Activated CD4-positive, alpha-beta T cell treated with anti-CD3 and anti-CD28 coated beads, Interleukin-2, amount 10 ng/mL, durations not matched to agents 24 days and 14 days (primary cell): ENCODE measurements around the gene FDX2. TPM values are rescaled to one million over a fixed set of nuclear protein-coding genes. Genes with fewer than 3 reads are reported as not detected.
"Not testable (repeated sequence)": the region's sequence is repeated elsewhere in the genome, so short reads cannot be mapped to it uniquely, and the experiment has no call there.

Experiments
- DNase-seq: peaks from one replicate; pipeline ENCODE4 v3.0.0; 2022
- H3K27ac Mint-ChIP-seq: one replicate; pipeline ENCODE4 v1.8.0; 2022; ENCODE audit warnings: mild to moderate bottlenecking, mixed read lengths
- H3K27me3 Mint-ChIP-seq: one replicate; pipeline ENCODE4 v1.8.0; 2022; ENCODE audit warnings: mixed read lengths
- H3K36me3 Mint-ChIP-seq: one replicate; pipeline ENCODE4 v1.8.0; 2022; ENCODE audit warnings: low read depth, mild to moderate bottlenecking, mixed read lengths
- H3K4me1 Mint-ChIP-seq: one replicate; pipeline ENCODE4 v1.8.0; 2021; ENCODE audit warnings: mixed read lengths
- H3K4me3 Mint-ChIP-seq: one replicate; pipeline ENCODE4 v1.8.0; 2022; ENCODE audit warnings: mild to moderate bottlenecking, moderate library complexity, mixed read lengths
- H3K9me3 Mint-ChIP-seq: one replicate; pipeline ENCODE4 v1.8.0; 2021; ENCODE audit warnings: mixed read lengths
- intact Hi-C: fragments of 100-400 bp; cut with micrococcal nuclease; formaldehyde crosslinking; loops from one replicate; pipeline ENCODE4 v1.15.1; 2023
- total RNA-seq: library from RNA; stranded (reverse); gene quantifications from 2 replicates; pipeline ENCODE4 v1.2.3, GENCODE V29; 2022

FDX2 gene
- total RNA-seq, 1 donor from 2014 or later: 23.9 TPM

- intact Hi-C loops: loop anchor here (10.0 kb wide), 1 partner anchor 145 kb away; the partner anchor contains the start of gene DNMT1
- DNase-seq: peak; percentile 91
- Mint-ChIP-seq H3K9me3 (no peaks in the 10 kb centered on the region), H3K4me1 (peaks cover 25% of the 10 kb centered on the region), H3K4me3 (peak within 1 kb of the TSS; percentile 88), H3K27ac (peak within 1 kb of the TSS; percentile 89), H3K36me3 (peaks cover 10% of the 10 kb centered on the region), H3K27me3 (no peaks in the 10 kb centered on the region)
Measured at GRCh38 chr19:10339380-10339960, 23.7 kb upstream of the FDX2 start, which contains the start of gene ICAM3. ICAM3 (minus strand) TSS chr19:10339624; CDS start chr19:10339614, 10 bp downstream.

GRCh38 chr19:10338940-10339339, 23.1 kb upstream of the FDX2 start:
- Mint-ChIP-seq H3K36me3 (peaks cover 12% of the 10 kb centered on the region), H3K4me3 (peak overlapping the region; percentile 88), H3K4me1 (peaks cover 27% of the 10 kb centered on the region), H3K27me3 (no peaks in the 10 kb centered on the region), H3K27ac (peak overlapping the region; percentile 89), H3K9me3 (no peaks in the 10 kb centered on the region)
- peak; percentile 62 for DNase-seq
- intact Hi-C loops: loop anchor here (10.0 kb wide), 1 partner anchor 144 kb away; the partner anchor contains the start of gene DNMT1

- not testable (repeated sequence) for H3K9me3 Mint-ChIP-seq, H3K4me3 Mint-ChIP-seq, DNase-seq, H3K27me3 Mint-ChIP-seq
- intact Hi-C loops: loop anchor here (10.0 kb wide), 1 partner anchor 142 kb away; the partner anchor contains the start of gene DNMT1
- Mint-ChIP-seq H3K36me3 (peaks cover 27% of the 10 kb centered on the region), H3K27ac (peak overlapping the region; percentile 41), H3K4me1 (peaks cover 42% of the 10 kb centered on the region)
Measured at GRCh38 chr19:10336725-10337124, 20.9 kb upstream of the FDX2 start.

DNA sequence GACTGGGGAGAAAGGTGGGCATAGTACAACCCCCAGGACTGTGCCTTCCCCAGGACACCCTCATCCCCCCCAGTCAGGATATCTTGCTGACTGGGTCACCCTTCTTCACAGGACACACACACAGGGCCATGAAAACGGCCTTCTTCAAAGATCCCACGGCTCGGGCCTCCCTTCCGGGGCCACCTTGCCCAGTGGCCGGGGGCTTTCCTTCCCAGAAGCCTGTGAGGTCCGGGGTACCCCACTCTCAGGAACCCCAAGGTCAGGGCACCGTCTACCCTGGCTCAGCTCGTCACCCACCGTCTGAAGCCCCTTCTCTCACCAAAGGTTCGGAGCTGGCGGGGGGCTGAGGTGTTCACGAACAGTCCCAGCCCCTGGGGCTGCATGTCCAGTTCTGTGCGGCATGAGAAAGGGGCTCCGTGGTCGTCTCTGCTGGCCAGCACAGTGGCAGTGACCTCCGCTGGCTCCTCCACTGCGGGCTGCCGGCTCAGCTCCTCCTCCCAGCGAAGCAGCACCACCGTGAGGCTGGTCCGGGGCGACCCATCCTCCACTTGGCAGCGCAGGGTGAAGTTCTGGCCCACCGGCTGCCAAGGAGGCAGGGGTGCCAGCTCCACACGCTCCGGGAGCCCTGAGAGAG, 19.7 kb upstream of the FDX2 start:
- no peak for DNase-seq
- Mint-ChIP-seq H3K36me3 (peaks cover 30% of the 10 kb centered on the region), H3K9me3 (no peaks in the 10 kb centered on the region), H3K4me3 (no peak overlapping the region), H3K4me1 (peaks cover 39% of the 10 kb centered on the region), H3K27ac (no peak overlapping the region), H3K27me3 (no peaks in the 10 kb centered on the region)
- intact Hi-C loops: loop anchor here (10.0 kb wide), 1 partner anchor 141 kb away; the partner anchor contains the start of gene DNMT1

GRCh38 chr19:10334588-10335351, 19.0 kb upstream of the FDX2 start:
- Mint-ChIP-seq H3K4me1 (peaks cover 35% of the 10 kb centered on the region), H3K27ac (no peak overlapping the region), H3K4me3 (peak overlapping the region; percentile 96), H3K27me3 (no peaks in the 10 kb centered on the region), H3K9me3 (no peaks in the 10 kb centered on the region), H3K36me3 (peaks cover 37% of the 10 kb centered on the region)
- intact Hi-C loops: loop anchor here (10.0 kb wide), 1 partner anchor 140 kb away; the partner anchor contains the start of gene DNMT1
- DNase-seq: peak; percentile 83

- H3K4me1 Mint-ChIP-seq: peaks cover 29% of the 10 kb centered on the region
- H3K27ac Mint-ChIP-seq: peak overlapping the region; percentile 96
- H3K9me3 Mint-ChIP-seq: no peaks in the 10 kb centered on the region
- peak; percentile 62 for DNase-seq
- intact Hi-C loops: loop anchor here (2.0 to 10.0 kb wide), 4 partner anchors 47 to 139 kb away; partner anchors contain the start of genes CDC37, DNMT1, ICAM1 and TYK2
- no peaks in the 10 kb centered on the region for H3K27me3 Mint-ChIP-seq
- peak overlapping the region; percentile 96 for H3K4me3 Mint-ChIP-seq
- H3K36me3 Mint-ChIP-seq: peaks cover 41% of the 10 kb centered on the region
Measured at GRCh38 chr19:10333758-10334587, 18.2 kb upstream of the FDX2 start.

GRCh38 chr19:10332965-10333757, 17.3 kb upstream of the FDX2 start, which contains the start of gene RAVER1:
RAVER1 (minus strand) TSS chr19:10333529; CDS start chr19:10333507, 22 bp downstream.
- peak; percentile 99 for DNase-seq
- intact Hi-C loops: loop anchor here (2.0 to 10.0 kb wide), 4 partner anchors 48 to 138 kb away; partner anchors contain the start of genes CDC37, DNMT1, ICAM1 and TYK2
- H3K9me3 Mint-ChIP-seq: no peaks in the 10 kb centered on the region
- peaks cover 39% of the 10 kb centered on the region for H3K36me3 Mint-ChIP-seq
- H3K4me1 Mint-ChIP-seq: peaks cover 21% of the 10 kb centered on the region
- peak within 1 kb of the TSS; percentile 96 for H3K27ac Mint-ChIP-seq
- peak within 1 kb of the TSS; percentile 96 for H3K4me3 Mint-ChIP-seq
- H3K27me3 Mint-ChIP-seq: no peaks in the 10 kb centered on the region

GRCh38 chr19:10332158-10332964, 16.5 kb upstream of the FDX2 start:
- H3K9me3 Mint-ChIP-seq: no peaks in the 10 kb centered on the region
- peak overlapping the region; percentile 96 for H3K4me3 Mint-ChIP-seq
- H3K4me1 Mint-ChIP-seq: peaks cover 21% of the 10 kb centered on the region
- no peaks in the 10 kb centered on the region for H3K27me3 Mint-ChIP-seq
- H3K27ac Mint-ChIP-seq: peak overlapping the region; percentile 96
- DNase-seq: no peak
- H3K36me3 Mint-ChIP-seq: peaks cover 43% of the 10 kb centered on the region
- intact Hi-C loops: loop anchor here (2.0 to 10.0 kb wide), 4 partner anchors 48 to 138 kb away; partner anchors contain the start of genes CDC37, DNMT1, ICAM1 and TYK2

GRCh38 chr19:10329555-10329954, 13.7 kb upstream of the FDX2 start:
- no peak for DNase-seq
- Mint-ChIP-seq H3K4me1 (peaks cover 18% of the 10 kb centered on the region), H3K4me3 (no peak overlapping the region), H3K9me3 (no peaks in the 10 kb centered on the region), H3K27me3 (no peaks in the 10 kb centered on the region), H3K27ac (no peak overlapping the region), H3K36me3 (peaks cover 44% of the 10 kb centered on the region)
- intact Hi-C loops: no loop called here

DNA sequence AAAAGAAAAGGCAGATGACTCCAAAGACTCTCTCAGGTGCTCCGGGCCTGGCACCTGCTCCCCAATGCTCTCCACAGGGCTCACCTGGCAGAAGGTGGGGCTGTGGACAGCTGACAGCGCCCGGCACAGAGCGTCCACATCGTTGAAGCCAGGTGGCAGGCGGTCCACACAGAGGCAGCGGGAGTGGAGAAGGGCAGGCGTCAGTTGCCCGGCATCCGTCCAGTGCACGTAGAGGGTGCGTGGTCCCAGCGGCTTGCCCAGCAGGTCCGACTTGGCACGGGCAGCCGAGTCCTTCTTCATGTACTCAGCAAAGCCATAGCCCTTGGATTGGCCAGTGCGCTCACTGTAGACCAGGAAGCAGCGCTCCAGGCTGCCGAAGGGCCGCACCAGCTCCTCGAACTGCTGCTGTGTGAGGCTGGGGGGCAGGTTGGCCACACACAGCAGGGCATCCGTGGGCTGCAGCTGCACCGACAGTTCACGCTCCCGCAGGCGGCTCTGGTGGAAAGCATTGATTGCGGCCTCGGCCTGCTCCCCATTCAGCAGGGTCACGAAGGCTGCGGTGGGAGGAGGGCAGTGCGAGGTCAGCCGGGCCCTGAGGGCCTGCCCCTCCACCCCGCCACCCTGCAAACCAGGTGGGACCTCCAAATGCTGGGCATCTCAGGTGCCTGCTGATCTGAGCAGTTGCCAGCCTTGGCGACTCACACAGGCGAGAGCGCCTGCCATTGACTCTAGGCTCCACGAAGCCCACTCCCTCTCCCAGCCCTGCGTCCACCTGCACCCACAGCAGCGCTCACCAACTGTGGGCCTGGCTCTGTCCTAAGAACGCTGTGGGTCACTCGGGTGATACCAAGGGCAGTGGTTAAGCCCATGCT, 13.0 kb upstream of the FDX2 start:
- no peaks in the 10 kb centered on the region for H3K27me3 Mint-ChIP-seq
- H3K36me3 Mint-ChIP-seq: peaks cover 49% of the 10 kb centered on the region
- H3K27ac Mint-ChIP-seq: no peak overlapping the region
- DNase-seq: no peak
- no peaks in the 10 kb centered on the region for H3K9me3 Mint-ChIP-seq
- intact Hi-C loops: no loop called here
- H3K4me3 Mint-ChIP-seq: no peak overlapping the region
- peaks cover 15% of the 10 kb centered on the region for H3K4me1 Mint-ChIP-seq

- Mint-ChIP-seq H3K27me3 (no peaks in the 10 kb centered on the region), H3K36me3 (peaks cover 44% of the 10 kb centered on the region), H3K9me3 (no peaks in the 10 kb centered on the region), H3K27ac (no peak overlapping the region), H3K4me1 (peaks cover 9% of the 10 kb centered on the region), H3K4me3 (no peak overlapping the region)
- intact Hi-C loops: no loop called here
- DNase-seq: no peak
Measured at GRCh38 chr19:10327793-10328192, 12.0 kb upstream of the FDX2 start.
